GM21526 (cell line): Measurements from ENCODE around the gene XYLT2.
"Not testable (repeated sequence)": the region's sequence is repeated elsewhere in the genome, so short reads cannot be mapped to it uniquely, and the experiment has no call there.

Experiments used
- ATAC-seq: cut with Tn5 transposase; IDR thresholded peaks from one replicate; pipeline ENCODE4 v1.9.1; 2021; ENCODE audit warnings: moderate library complexity; ENCODE audit not compliant: unreplicated experiment, low FRiP score

The XYLT2 gene

GRCh38 chr17:50381920-50382319, 36.0 kb downstream of the XYLT2 start:
- ATAC-seq = no peak

GRCh38 chr17:50382931-50383330, 37.0 kb downstream of the XYLT2 start:
- no peak for ATAC-seq

- no peak for ATAC-seq
Measured at GRCh38 chr17:50386510-50386909, 40.6 kb downstream of the XYLT2 start.

GRCh38 chr17:50388728-50389127, 42.8 kb downstream of the XYLT2 start:
- no peak for ATAC-seq

GRCh38 chr17:50389534-50389933, 43.6 kb downstream of the XYLT2 start:
- ATAC-seq = no peak

GRCh38 chr17:50392621-50393020, 46.7 kb downstream of the XYLT2 start:
- no peak for ATAC-seq

GRCh38 chr17:50393700-50394099, 47.8 kb downstream of the XYLT2 start:
- no peak for ATAC-seq

- no peak for ATAC-seq
Measured at GRCh38 chr17:50394711-50395110, 48.8 kb downstream of the XYLT2 start.

- no peak for ATAC-seq
Measured at GRCh38 chr17:50396261-50397110, 50.6 kb downstream of the XYLT2 start.

- peak; percentile 85 for ATAC-seq
Measured at GRCh38 chr17:50397111-50397918, 51.4 kb downstream of the XYLT2 start, which contains the start of gene LRRC59. TSS of gene LRRC59 (minus strand) at chr17:50397523. CDS start at chr17:50397317, 206 bp downstream.

- no peak for ATAC-seq
Measured at GRCh38 chr17:50397919-50398285, 52.0 kb downstream of the XYLT2 start.

GRCh38 chr17:50398672-50399071, 52.7 kb downstream of the XYLT2 start:
- not testable (repeated sequence) for ATAC-seq

- not testable (repeated sequence) for ATAC-seq
Measured at GRCh38 chr17:50399591-50399990, 53.7 kb downstream of the XYLT2 start.

- not testable (repeated sequence) for ATAC-seq
Measured at GRCh38 chr17:50405351-50405750, 59.4 kb downstream of the XYLT2 start.

GRCh38 chr17:50406578-50406977, 60.7 kb downstream of the XYLT2 start:
- no peak for ATAC-seq

GRCh38 chr17:50407921-50408320, 62.0 kb downstream of the XYLT2 start:
- no peak for ATAC-seq
